ENCODE measurements around the gene ROBO2.

The ROBO2 gene

GRCh38 chr3:77059354-77059753 lies 19.5 kb downstream of the ROBO2 start:
- H3K4me3 ChIP-seq (ENCODE audit: low read depth, low read length), result no peak overlapping the region
- TF ChIP-seq SP3 (tag by site-specific recombination; IDR thresholded peaks at IDR 0.05) (no peak), ZSCAN23 (tag by site-specific recombination; IDR thresholded peaks at IDR 0.05) (no peak), ZBTB17 (tag by site-specific recombination; IDR thresholded peaks at IDR 0.05) (no peak)
- CTCF ChIA-PET, result no interaction called here
- no peaks in the 10 kb centered on the region for H3K4me1 ChIP-seq (ENCODE audit: control insufficient read depth, insufficient read depth, low read length)
- no peak overlapping the region for H3K27ac ChIP-seq (ENCODE audit: extremely low read depth, low read depth, low read length)
- H3K36me3 ChIP-seq (ENCODE audit: control insufficient read depth in 2 of 2, insufficient read depth in 1 of 2, low read length in 2 of 2), result no peaks in the 10 kb centered on the region
- no peaks in the 10 kb centered on the region for H3K9me3 ChIP-seq (ENCODE audit: control insufficient read depth, insufficient read depth, low read depth, low read length)
- POLR2A ChIA-PET, result no interaction called here

GRCh38 chr3:77063423-77063822 lies 23.5 kb downstream of the ROBO2 start:
- Histone ChIP-seq H3K4me1 (ENCODE audit: control insufficient read depth, insufficient read depth, low read length) (no peaks in the 10 kb centered on the region), H3K9me3 (ENCODE audit: control insufficient read depth, insufficient read depth, low read depth, low read length) (no peaks in the 10 kb centered on the region), H3K36me3 (ENCODE audit: control insufficient read depth in 2 of 2, insufficient read depth in 1 of 2, low read length in 2 of 2) (no peaks in the 10 kb centered on the region), H3K4me3 (ENCODE audit: low read depth, low read length) (no peak overlapping the region), H3K27ac (ENCODE audit: extremely low read depth, low read depth, low read length) (no peak overlapping the region)
- POLR2A ChIA-PET, result no interaction called here
- CTCF ChIA-PET, result no interaction called here
- TF ChIP-seq ZBTB48 (tag by site-specific recombination; IDR thresholded peaks at IDR 0.05) (no peak), ZNF785 (tag by site-specific recombination; IDR thresholded peaks at IDR 0.05) (no peak), CTCF (tag by site-specific recombination; IDR thresholded peaks at IDR 0.05) (no peak), ZNF426 (tag by site-specific recombination; IDR thresholded peaks at IDR 0.05) (no peak), SALL2 (tag by site-specific recombination; IDR thresholded peaks at IDR 0.05; ENCODE audit: borderline replicate concordance) (no peak), ZNF664 (tag by site-specific recombination; IDR thresholded peaks at IDR 0.05) (no peak), ZNF561 (tag by site-specific recombination; IDR thresholded peaks at IDR 0.05; ENCODE audit: borderline replicate concordance) (no peak), ZNF175 (tag by site-specific recombination; IDR thresholded peaks at IDR 0.05) (no peak), ZNF26 (tag by site-specific recombination; IDR thresholded peaks at IDR 0.05) (no peak), ZNF248 (tag by site-specific recombination; IDR thresholded peaks at IDR 0.05) (no peak), ZNF169 (tag by site-specific recombination; IDR thresholded peaks at IDR 0.05) (no peak), AEBP2 (tag by site-specific recombination; IDR thresholded peaks at IDR 0.05; ENCODE audit: borderline replicate concordance) (no peak), ZNF148 (tag by site-specific recombination; IDR thresholded peaks at IDR 0.05; ENCODE audit: borderline replicate concordance) (no peak), ZNF37A (tag by site-specific recombination; IDR thresholded peaks at IDR 0.05) (no peak), ZNF621 (tag by site-specific recombination; IDR thresholded peaks at IDR 0.05) (no peak), OVOL3 (tag by site-specific recombination; IDR thresholded peaks at IDR 0.05) (no peak), ZNF830 (tag by site-specific recombination; IDR thresholded peaks at IDR 0.05; ENCODE audit: low read depth) (no peak), ZNF692 (tag by site-specific recombination; IDR thresholded peaks at IDR 0.05) (no peak), ZNF585B (tag by site-specific recombination; IDR thresholded peaks at IDR 0.05) (no peak)

Measured in HEK293 (cell line).